K562 (cell line): ENCODE results near the gene CABLES1. TPM values are rescaled to one million over a fixed set of nuclear protein-coding genes. Genes with fewer than 3 reads are reported as not detected.
A peak's percentile ranks its signal among the peaks of the same experiment; 100 is the strongest.

Experiments
- CBFA2T3 ChIP-seq: fragments of 450-650 bp; IDR thresholded peaks from 2 replicates; pipeline ENCODE4 v1.6.1; 2017
- ILF3 ChIP-seq: fragments of 450-650 bp; IDR thresholded peaks from 2 replicates; pipeline ENCODE4 v1.6.1; 2018; ENCODE audit warnings: antibody characterized with exemption, mild to moderate bottlenecking, moderate library complexity, borderline replicate concordance
- MYC ChIP-seq, 2 experiments: fragments of 250-450 bp in 1 of 2; sonication (Bioruptor Pico) in 1 of 2; IDR thresholded peaks; 2 replicates each; pipeline versions ENCODE4 v1.5.1 to v1.6.1; 2012 to 2021; ENCODE audit warnings: low read depth in 2 of 2, borderline replicate concordance in 1 of 2, improper control_type of control experiment in 1 of 2, low read length in 1 of 2, mild to moderate bottlenecking in 1 of 2, moderate library complexity in 1 of 2
- RAD51 ChIP-seq: fragments of 450-650 bp; IDR thresholded peaks from 2 replicates; pipeline ENCODE4 v1.7.1; 2016; ENCODE audit warnings: low read depth, mild to moderate bottlenecking, borderline replicate concordance
- RNF2 ChIP-seq: sonication (generic); IDR thresholded peaks from 2 replicates; pipeline ENCODE4 v1.6.1; 2016
- SMAD4 ChIP-seq: fragments of 250-450 bp; sonication (Bioruptor Pico); conservative IDR thresholded peaks from 2 replicates; pipeline ENCODE4 v1.8.0; 2021; ENCODE audit warnings: inconsistent platforms, mild to moderate bottlenecking, moderate library complexity
- SOX6 ChIP-seq: fragments of 450-650 bp; IDR thresholded peaks from 2 replicates; pipeline ENCODE4 v1.6.1; 2014; ENCODE audit warnings: mild to moderate bottlenecking
- TAL1 ChIP-seq: fragments of 450-650 bp; IDR thresholded peaks from 2 replicates; pipeline ENCODE4 v1.6.1; 2016; ENCODE audit warnings: mild to moderate bottlenecking
- TEAD4 ChIP-seq, 2 experiments: sonication (generic) in 1 of 2; formaldehyde crosslinking in 1 of 2; IDR thresholded peaks; 2 replicates each; pipeline versions ENCODE4 v1.6.1 to v1.8.0; 2012 to 2022; ENCODE audit warnings: borderline replicate concordance in 1 of 2, inconsistent platforms in 1 of 2, low read length in 1 of 2, mild to moderate bottlenecking in 1 of 2, missing genetic modification reagents in 1 of 2
- ZNF239 ChIP-seq: fragments of 250-450 bp; sonication (Bioruptor Pico); IDR thresholded peaks from 2 replicates; pipeline ENCODE4 v1.4.0; 2020; ENCODE audit warnings: mild to moderate bottlenecking
- ZNF3 ChIP-seq: fragments of 250-450 bp; sonication (Bioruptor Pico); IDR thresholded peaks from 2 replicates; pipeline ENCODE4 v1.5.0; 2021; ENCODE audit warnings: mild to moderate bottlenecking, moderate library complexity
- ZNF311 ChIP-seq: fragments of 250-450 bp; sonication (Bioruptor Pico); IDR thresholded peaks from 2 replicates; pipeline ENCODE4 v1.4.0; 2020; ENCODE audit warnings: mild to moderate bottlenecking, moderate library complexity
- ZNF584 ChIP-seq: fragments of 200-800 bp; sonication (Bioruptor generic); IDR thresholded peaks from 2 replicates; pipeline ENCODE4 v1.6.1; 2016; ENCODE audit warnings: low read depth, mild to moderate bottlenecking, missing genetic modification characterization, missing compliant biosample characterization
- polyA plus RNA-seq, 8 experiments: library from polyadenylated mRNA; depleted of rRNA in 4 of 8; stranded (reverse) in 5 of 8; unstranded in 3 of 8; fragments of >200 nt; fragmentation: Nextera tagmentation in 2 of 8; fragmentation: Illumina TruSeq in 1 of 8; extraction: Ambion mirVana in 2 of 8; extraction: Trizol in 1 of 8; gene quantifications; 2 replicates each; pipeline versions ENCODE4 v1.2.1 to v1.2.3, GENCODE V29; 2011 to 2014; ENCODE audit warnings: inconsistent platforms in 1 of 8, missing spikeins in 1 of 8
- total RNA-seq, 7 experiments: library from RNA; depleted of rRNA in 6 of 7; stranded (reverse); fragments of >200 nt in 6 of 7; fragmentation: Illumina TruSeq in 2 of 7; extraction: Trizol in 2 of 7; gene quantifications; 2 replicates each; pipeline versions ENCODE4 v1.2.1 to v1.2.3, GENCODE V29; 2011 to 2021; ENCODE audit warnings: low replicate concordance in 1 of 7
- TF ChIP-seq, protein P1 (sequence below), 2 experiments: IDR thresholded peaks in 1 of 2; conservative IDR thresholded peaks in 1 of 2; 2 replicates each; pipeline ENCODE4 v1.6.1; 2016; ENCODE audit warnings: low read depth in 2 of 2, mild to moderate bottlenecking in 1 of 2, missing compliant biosample characterization in 1 of 2, missing genetic modification characterization in 1 of 2, moderate library complexity in 1 of 2
- TF ChIP-seq, protein P2 (sequence below): fragments of 450-650 bp; IDR thresholded peaks from 2 replicates; pipeline ENCODE4 v1.6.1; 2016; ENCODE audit warnings: mild to moderate bottlenecking

Gene CABLES1
- total and polyA plus RNA-seq, 9 of the 15 experiments (the other 6 are each of a cell fraction or from before 2014, with no cell fraction given): 0.04 to 0.10 (median 0.06) TPM; not detected in 3

DNA sequence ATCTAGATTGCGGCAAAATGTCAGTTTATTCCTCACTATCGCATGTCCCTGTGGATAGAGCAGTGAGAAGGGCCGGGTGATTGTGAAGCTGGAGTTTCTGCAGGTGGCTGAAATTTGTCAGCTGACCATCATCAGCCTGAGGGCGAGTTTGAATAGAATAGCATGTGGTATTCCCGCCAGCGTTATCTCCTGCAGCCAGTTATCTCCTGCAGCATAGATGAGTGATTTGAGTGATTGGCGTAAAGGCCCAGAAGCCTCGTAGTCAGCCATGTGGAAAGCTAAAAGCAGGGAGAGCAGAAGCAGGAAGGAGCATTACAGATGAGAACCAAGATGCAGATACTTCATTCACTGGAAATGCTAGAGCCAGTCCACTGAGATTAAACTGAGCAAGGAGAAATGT lies 65.5 kb downstream of the CABLES1 start (continued):
- TF ChIP-seq, protein P1, sequence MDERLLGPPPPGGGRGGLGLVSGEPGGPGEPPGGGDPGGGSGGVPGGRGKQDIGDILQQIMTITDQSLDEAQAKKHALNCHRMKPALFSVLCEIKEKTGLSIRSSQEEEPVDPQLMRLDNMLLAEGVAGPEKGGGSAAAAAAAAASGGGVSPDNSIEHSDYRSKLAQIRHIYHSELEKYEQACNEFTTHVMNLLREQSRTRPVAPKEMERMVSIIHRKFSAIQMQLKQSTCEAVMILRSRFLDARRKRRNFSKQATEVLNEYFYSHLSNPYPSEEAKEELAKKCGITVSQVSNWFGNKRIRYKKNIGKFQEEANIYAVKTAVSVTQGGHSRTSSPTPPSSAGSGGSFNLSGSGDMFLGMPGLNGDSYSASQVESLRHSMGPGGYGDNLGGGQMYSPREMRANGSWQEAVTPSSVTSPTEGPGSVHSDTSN (CRISPR knock-in tag; IDR thresholded peaks at IDR 0.05; ENCODE audit: low read depth): no peak
- TF ChIP-seq, protein P1 (tag; conservative IDR thresholded peaks at IDR 0.05; ENCODE audit: low read depth): peak; percentile 72
- TF ChIP-seq CBFA2T3 (peak; percentile 31; the same call in 1 of the 2 replicates), TEAD4 (IDR thresholded peaks at IDR 0.05; ENCODE audit: low read length) (peak; percentile 68; the same call in 1 of the 2 replicates), TEAD4 (CRISPR knock-in tag; IDR thresholded peaks at IDR 0.05; ENCODE audit: borderline replicate concordance) (no peak), SMAD4 (0 out of 2 replicates have a peak, but pooled peaks have one; percentile 23), ZNF584 (CRISPR knock-in tag) (0 out of 2 replicates have a peak, but pooled peaks have one; percentile 39), ZNF3 (no peak), MYC (IDR thresholded peaks at IDR 0.05; ENCODE audit: low read depth, low read length) (peak; percentile 59), MYC (CRISPR knock-in tag; IDR thresholded peaks at IDR 0.05; ENCODE audit: borderline replicate concordance, low read depth) (no peak), SOX6 (peak; percentile 60; the same call in 1 of the 2 replicates), RNF2 (peak; percentile 34; the same call in 1 of the 2 replicates), ZNF311 (CRISPR knock-in tag) (no peak), ZNF239 (no peak), RAD51 (no peak), ILF3 (no peak), TAL1 (peak; percentile 42; the same call in 1 of the 2 replicates)
- TF ChIP-seq, protein P2, sequence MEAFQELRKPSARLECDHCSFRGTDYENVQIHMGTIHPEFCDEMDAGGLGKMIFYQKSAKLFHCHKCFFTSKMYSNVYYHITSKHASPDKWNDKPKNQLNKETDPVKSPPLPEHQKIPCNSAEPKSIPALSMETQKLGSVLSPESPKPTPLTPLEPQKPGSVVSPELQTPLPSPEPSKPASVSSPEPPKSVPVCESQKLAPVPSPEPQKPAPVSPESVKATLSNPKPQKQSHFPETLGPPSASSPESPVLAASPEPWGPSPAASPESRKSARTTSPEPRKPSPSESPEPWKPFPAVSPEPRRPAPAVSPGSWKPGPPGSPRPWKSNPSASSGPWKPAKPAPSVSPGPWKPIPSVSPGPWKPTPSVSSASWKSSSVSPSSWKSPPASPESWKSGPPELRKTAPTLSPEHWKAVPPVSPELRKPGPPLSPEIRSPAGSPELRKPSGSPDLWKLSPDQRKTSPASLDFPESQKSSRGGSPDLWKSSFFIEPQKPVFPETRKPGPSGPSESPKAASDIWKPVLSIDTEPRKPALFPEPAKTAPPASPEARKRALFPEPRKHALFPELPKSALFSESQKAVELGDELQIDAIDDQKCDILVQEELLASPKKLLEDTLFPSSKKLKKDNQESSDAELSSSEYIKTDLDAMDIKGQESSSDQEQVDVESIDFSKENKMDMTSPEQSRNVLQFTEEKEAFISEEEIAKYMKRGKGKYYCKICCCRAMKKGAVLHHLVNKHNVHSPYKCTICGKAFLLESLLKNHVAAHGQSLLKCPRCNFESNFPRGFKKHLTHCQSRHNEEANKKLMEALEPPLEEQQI: no peak
- TF ChIP-seq, all 486 proteins: peak for 20
